ENCODE measurements around the gene COL9A1.

- TF ChIP-seq POLR2AphosphoS5 (IDR thresholded peaks at IDR 0.05; ENCODE audit: low read depth, low read length) (no peak), POLR2A (IDR thresholded peaks at IDR 0.05; ENCODE audit: low read depth, low read length) (no peak), SPI1 (IDR thresholded peaks at IDR 0.05; ENCODE audit: low read depth, low read length) (no peak), TAF1 (IDR thresholded peaks at IDR 0.05; ENCODE audit: low read depth, low read length) (no peak)
Observed at GRCh38 chr6:70303034-70303525, at the start of gene COL9A1.
